Ovary (tissue), 9 donors: ENCODE measurements around the gene TMEM167A. TPM values are rescaled to one million over a fixed set of nuclear protein-coding genes. Genes with fewer than 3 reads are reported as not detected.

ENCODE experiments used
- DNase-seq, 5 donors: peaks; one replicate each; pipeline ENCODE4 v3.0.0-alpha.2; 2019 to 2020
- H3K27ac ChIP-seq, 2 donors: fragments of 200-600 bp; one replicate each; pipeline versions ENCODE4 v1.5.1 to v1.8.0; 2019 to 2022
- H3K27me3 ChIP-seq: fragments of 200-600 bp; one replicate; pipeline ENCODE4 v1.8.0; 2022
- H3K36me3 ChIP-seq: fragments of 200-600 bp; sonication (generic); one replicate; pipeline ENCODE4 v1.5.1; 2019
- H3K4me1 ChIP-seq: one replicate; pipeline ENCODE4 v1.8.1; 2013; ENCODE audit warnings: mild to moderate bottlenecking, moderate library complexity; ENCODE audit not compliant: insufficient read depth
- H3K4me3 ChIP-seq: fragments of 200-600 bp; sonication (generic); one replicate; pipeline ENCODE4 v1.5.1; 2017
- H3K9me3 ChIP-seq, 2 donors: fragments of 200-600 bp in 1 of 2; sonication (generic) in 1 of 2; one replicate each; pipeline versions ENCODE4 v1.5.1 to v1.8.1; 2013 to 2019; ENCODE audit warnings: mild to moderate bottlenecking in 1 of 2, moderate library complexity in 1 of 2
- CTCF ChIP-seq, 3 donors: fragments of 450-650 bp in 2 of 3; fragments of 200-600 bp in 1 of 3; IDR thresholded peaks; one replicate each; pipeline versions ENCODE4 v1.5.1 to v1.8.0; 2016 to 2022; ENCODE audit warnings: antibody characterized with exemption in 3 of 3, mild to moderate bottlenecking in 1 of 3
- EP300 ChIP-seq: sonication (generic); formaldehyde crosslinking; IDR thresholded peaks from one replicate; pipeline ENCODE4 v1.6.1; 2017; ENCODE audit warnings: antibody characterized with exemption
- POLR2A ChIP-seq: fragments of 450-650 bp; IDR thresholded peaks from one replicate; pipeline ENCODE4 v1.6.1; 2017; ENCODE audit warnings: antibody characterized with exemption, mild to moderate bottlenecking, moderate library complexity
- WGBS, 3 donors: extraction: QIAGEN DNeasy Blood & Tissue Kit in 1 of 3; methylation state at CpG; one replicate each; pipeline versions ENCODE4 v1.1.5 to v1.1.7; 2013 to 2017; 5-methylcytosine and 5-hydroxymethylcytosine counted together
- intact Hi-C, 4 donors: fragments of 100-400 bp; cut with DNase I; formaldehyde crosslinking; loops; one replicate each; pipeline versions ENCODE4 v1.11.0 to v1.15.1; 2022 to 2023
- polyA plus RNA-seq, 2 donors: library from polyadenylated mRNA; stranded (reverse); fragments of 200-250 nt in 1 of 2; fragments of 350-450 nt in 1 of 2; fragmentation: Illumina TruSeq in 1 of 2; extraction: RNeasy Lipid Tissue Mini Kit (QIAGEN cat#74804) in 1 of 2; gene quantifications; one replicate each; pipeline ENCODE4 v1.2.3, GENCODE V29; 2013 to 2014
- total RNA-seq, 7 donors: library from RNA; depleted of rRNA in 2 of 7; stranded (reverse); fragments of >200 nt in 2 of 7; fragmentation: NEBNext Ultra II Directional in 3 of 7; extraction: Animal tissue kit (Norgen Biotek cat#: 25700) in 3 of 7; gene quantifications; one replicate each; pipeline versions ENCODE4 v1.1.0 to v1.2.4, GENCODE V29; 2016 to 2023
- donor health status: DM: no; HTN: no; CAD: no; lungs with moderate emphysema.
- donor health status: DM: no; HTN: no; CAD: no.
- donor health status: Bipolar disorder and iron deficiency.
- donor health status: DM: yes; HTN: yes; CAD: no.
- donor health status: DM: no; HTN: no; CAD: no.
- donor health status: DM: yes; HTN: yes; CAD: no.

TMEM167A gene
- total and polyA plus RNA-seq, 9 donors, result 17.8 to 49.2 (median 30.5) TPM

- intact Hi-C loops, result no loop called here
- DNase-seq, result no peak
- Histone ChIP-seq H3K4me3 (no peak overlapping the region), H3K9me3 (no peaks in the 10 kb centered on the region), H3K36me3 (no peaks in the 10 kb centered on the region), H3K27me3 (no peaks in the 10 kb centered on the region), H3K27ac (no peak overlapping the region), H3K4me1 (no peaks in the 10 kb centered on the region)
- WGBS, 3 donors, result 60 to 95% (median 82%) methylated on average over 1 of the region's 1 CpG
- no peak for TF ChIP-seq CTCF (IDR thresholded peaks at IDR 0.05)
- no peak for TF ChIP-seq POLR2A
- no peak for TF ChIP-seq EP300
Observed at GRCh38 chr5:83118976-83119375, 41.8 kb upstream of the TMEM167A start.

GRCh38 chr5:83118471-83118870 lies 41.3 kb upstream of the TMEM167A start:
- intact Hi-C loops, result no loop called here
- DNase-seq, result no peak
- Histone ChIP-seq H3K9me3 (no peaks in the 10 kb centered on the region), H3K4me3 (no peak overlapping the region), H3K27me3 (no peaks in the 10 kb centered on the region), H3K36me3 (no peaks in the 10 kb centered on the region), H3K27ac (no peak overlapping the region), H3K4me1 (no peaks in the 10 kb centered on the region)
- 88 to 92% (median 88%) methylated on average over 1 of the region's 1 CpG for WGBS, 3 donors
- no peak for TF ChIP-seq CTCF (IDR thresholded peaks at IDR 0.05)

- TF ChIP-seq CTCF (IDR thresholded peaks at IDR 0.05) (no peak), POLR2A (no peak), EP300 (no peak)
- no peak for DNase-seq
- H3K4me3 ChIP-seq, result no peak overlapping the region
- H3K9me3 ChIP-seq, result no peaks in the 10 kb centered on the region
- 16 to 27% (median 24%) methylated on average over 1 of the region's 1 CpG for WGBS, 3 donors
- no peaks in the 10 kb centered on the region for H3K4me1 ChIP-seq
- intact Hi-C loops, result no loop called here
- H3K27me3 ChIP-seq, result no peaks in the 10 kb centered on the region
- no peaks in the 10 kb centered on the region for H3K36me3 ChIP-seq
- no peak overlapping the region for H3K27ac ChIP-seq
Observed at GRCh38 chr5:83115816-83116215, 38.6 kb upstream of the TMEM167A start.

GRCh38 chr5:83109380-83109779 lies 32.2 kb upstream of the TMEM167A start:
- no peaks in the 10 kb centered on the region for H3K36me3 ChIP-seq
- TF ChIP-seq EP300 (no peak), POLR2A (no peak), CTCF (IDR thresholded peaks at IDR 0.05) (no peak)
- H3K4me1 ChIP-seq, result no peaks in the 10 kb centered on the region
- intact Hi-C loops, result no loop called here
- DNase-seq, result no peak
- no peaks in the 10 kb centered on the region for H3K27me3 ChIP-seq
- H3K27ac ChIP-seq, result no peak overlapping the region
- no peak overlapping the region for H3K4me3 ChIP-seq
- WGBS, 3 donors, result 64 to 82% (median 72%) methylated on average over 1 of the region's 1 CpG
- no peaks in the 10 kb centered on the region for H3K9me3 ChIP-seq
